Measurements from ENCODE around the gene CDC42BPB.

CDC42BPB gene

DNA sequence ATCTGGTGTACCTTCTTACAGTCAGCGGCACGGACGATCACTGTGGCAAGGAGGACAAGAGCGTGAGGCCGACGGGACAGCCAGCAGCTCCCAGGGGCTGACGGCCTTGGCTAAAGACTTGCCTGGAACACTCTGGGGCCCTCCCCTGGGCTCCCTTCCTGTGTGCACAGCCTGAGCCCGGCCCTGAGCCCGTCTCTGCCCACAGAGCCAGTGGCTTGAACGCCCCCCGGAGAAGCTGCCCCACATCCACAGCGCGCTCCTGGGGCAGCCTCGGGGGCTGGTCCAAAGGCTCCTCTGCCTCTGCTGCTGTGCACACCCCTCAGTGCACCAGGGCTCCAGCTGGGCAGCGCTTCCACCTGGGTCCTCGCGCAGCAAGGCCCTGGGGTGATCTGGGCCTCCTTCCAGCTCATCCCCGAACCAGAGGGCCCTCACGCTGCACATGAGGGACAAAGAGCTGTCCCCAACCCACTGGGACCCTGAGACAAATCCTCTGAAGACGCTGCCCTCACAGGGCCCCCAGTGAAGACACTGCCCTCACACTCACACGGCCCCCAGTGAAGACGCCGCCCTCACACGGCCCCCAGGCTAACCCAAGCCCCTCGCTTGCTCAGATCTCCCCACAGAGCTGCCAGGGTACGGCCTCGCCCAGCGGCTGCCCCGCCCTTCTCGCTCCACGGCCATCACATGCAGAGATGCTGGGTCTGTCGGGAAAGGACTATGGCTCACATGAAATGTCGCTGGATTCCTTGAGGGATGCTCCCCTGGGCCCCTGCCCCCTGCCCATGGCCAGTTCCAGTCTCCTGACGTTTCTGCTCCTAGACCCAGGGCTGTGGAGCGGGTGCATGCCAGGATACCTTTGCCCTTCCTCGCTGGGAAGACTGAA is 112.7 kb downstream of the CDC42BPB start:
- no peak for DNase-seq (ENCODE audit: low read depth, low spot score)

GRCh38 chr14:102943979-102944378 is 113.4 kb downstream of the CDC42BPB start:
- no peak for DNase-seq (ENCODE audit: low read depth, low spot score)

- DNase-seq (ENCODE audit: low read depth, low spot score): no peak
Measured at GRCh38 chr14:102943454-102943853, 113.9 kb downstream of the CDC42BPB start.

DNA sequence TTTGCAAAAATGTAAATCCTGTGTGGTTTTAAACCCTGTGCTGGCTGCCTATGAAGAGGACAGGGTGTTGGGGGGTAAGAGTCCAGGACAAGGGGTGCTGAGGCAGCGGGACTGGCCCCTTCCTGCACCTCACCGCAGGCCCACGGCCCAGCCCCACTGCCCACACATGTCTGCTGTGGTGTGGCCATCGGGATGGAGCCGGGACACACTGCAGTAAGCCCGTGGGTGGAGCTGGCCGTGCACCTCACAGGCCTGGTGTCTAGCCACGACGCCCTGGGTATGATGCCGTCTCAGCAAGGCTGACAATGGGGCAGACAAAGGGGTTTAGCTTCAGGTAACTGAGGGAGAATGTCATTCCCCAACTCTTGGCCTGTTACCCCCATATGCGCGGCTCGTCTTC is 115.3 kb downstream of the CDC42BPB start:
- DNase-seq (ENCODE audit: low read depth, low spot score): no peak

- no peak for DNase-seq (ENCODE audit: low read depth, low spot score)
Measured at GRCh38 chr14:102941419-102942011, 115.8 kb downstream of the CDC42BPB start.

DNA sequence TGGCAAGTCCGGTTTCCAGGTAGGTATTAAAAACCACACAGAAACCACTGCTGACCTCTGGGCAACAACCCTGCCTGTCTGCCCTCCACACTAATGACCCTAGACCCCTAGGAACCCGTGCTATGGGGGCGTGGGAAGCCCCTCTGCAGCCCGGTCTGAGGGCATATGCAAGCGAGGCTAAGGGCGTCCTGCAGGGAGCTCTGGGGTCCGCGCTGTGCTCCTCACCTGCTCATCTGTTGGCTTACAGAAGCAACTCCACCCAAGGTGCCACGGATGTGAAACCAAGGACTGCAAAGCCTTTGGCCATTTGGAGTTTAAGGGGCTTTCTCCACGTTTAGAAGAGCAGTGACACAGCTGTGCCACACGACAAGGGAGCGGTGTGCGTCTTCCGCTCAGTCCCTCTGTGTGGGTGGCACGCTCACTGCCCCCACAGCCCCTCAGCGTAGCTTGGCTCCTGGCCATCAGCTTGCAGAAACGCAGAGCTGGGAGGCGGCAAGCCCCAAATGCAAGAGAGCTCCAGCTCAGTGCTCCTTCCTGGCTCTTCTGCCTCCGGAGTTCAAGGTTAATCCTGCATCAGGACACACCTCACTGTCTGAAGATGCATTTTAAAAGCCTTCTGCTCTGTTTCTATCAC is 116.5 kb downstream of the CDC42BPB start:
- DNase-seq (ENCODE audit: low read depth, low spot score): no peak

- DNase-seq (ENCODE audit: low read depth, low spot score): no peak
Measured at GRCh38 chr14:102939820-102940561, 117.4 kb downstream of the CDC42BPB start.

GRCh38 chr14:102939329-102939728 is 118.0 kb downstream of the CDC42BPB start:
- DNase-seq (ENCODE audit: low read depth, low spot score): no peak

GRCh38 chr14:102938191-102938590 is 119.2 kb downstream of the CDC42BPB start:
- DNase-seq (ENCODE audit: low read depth, low spot score): no peak

GRCh38 chr14:102937331-102938175 is 119.8 kb downstream of the CDC42BPB start:
- DNase-seq (ENCODE audit: low read depth, low spot score): no peak

GRCh38 chr14:102935756-102936155 is 121.6 kb downstream of the CDC42BPB start:
- DNase-seq (ENCODE audit: low read depth, low spot score): no peak

- DNase-seq (ENCODE audit: low read depth, low spot score): no peak
Measured at GRCh38 chr14:102933618-102934231, 123.6 kb downstream of the CDC42BPB start.

GRCh38 chr14:102932484-102933248 is 124.7 kb downstream of the CDC42BPB start:
- no peak for DNase-seq (ENCODE audit: low read depth, low spot score)

DNA sequence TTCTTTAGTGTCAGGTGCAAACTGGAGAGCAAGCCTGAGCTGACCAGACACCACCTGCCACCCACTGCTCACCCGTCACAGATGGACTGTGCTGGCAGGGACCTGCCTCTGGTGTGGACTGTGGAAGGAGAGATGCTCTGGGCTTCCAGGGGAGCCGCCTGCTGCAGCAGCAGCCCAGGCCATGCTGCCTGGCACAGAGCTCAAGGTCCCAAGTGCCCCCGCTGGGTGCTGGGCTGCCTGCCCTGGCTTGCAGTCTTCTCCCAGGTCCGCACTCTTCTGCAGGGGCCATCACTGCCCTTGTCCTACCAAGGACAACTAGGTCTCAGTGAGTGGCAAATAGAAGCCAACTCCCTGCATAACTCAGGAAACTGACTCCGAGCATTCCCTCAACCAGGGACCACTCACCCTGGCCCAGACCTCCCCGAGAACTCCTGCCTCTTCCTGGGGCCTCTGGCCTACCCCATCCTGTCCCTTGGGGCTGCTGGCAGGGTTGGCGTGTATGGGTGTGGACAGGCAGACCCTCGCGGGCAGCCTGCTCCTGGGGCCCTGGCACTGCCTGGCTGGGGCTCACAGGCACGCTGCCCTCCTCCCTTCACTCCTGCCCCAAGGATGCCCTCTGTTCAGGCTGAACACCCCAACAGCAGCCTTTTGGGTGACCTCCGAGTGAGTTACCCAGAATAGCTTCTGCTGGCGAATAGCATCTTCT is 125.6 kb downstream of the CDC42BPB start:
- no peak for DNase-seq (ENCODE audit: low read depth, low spot score)

DNA sequence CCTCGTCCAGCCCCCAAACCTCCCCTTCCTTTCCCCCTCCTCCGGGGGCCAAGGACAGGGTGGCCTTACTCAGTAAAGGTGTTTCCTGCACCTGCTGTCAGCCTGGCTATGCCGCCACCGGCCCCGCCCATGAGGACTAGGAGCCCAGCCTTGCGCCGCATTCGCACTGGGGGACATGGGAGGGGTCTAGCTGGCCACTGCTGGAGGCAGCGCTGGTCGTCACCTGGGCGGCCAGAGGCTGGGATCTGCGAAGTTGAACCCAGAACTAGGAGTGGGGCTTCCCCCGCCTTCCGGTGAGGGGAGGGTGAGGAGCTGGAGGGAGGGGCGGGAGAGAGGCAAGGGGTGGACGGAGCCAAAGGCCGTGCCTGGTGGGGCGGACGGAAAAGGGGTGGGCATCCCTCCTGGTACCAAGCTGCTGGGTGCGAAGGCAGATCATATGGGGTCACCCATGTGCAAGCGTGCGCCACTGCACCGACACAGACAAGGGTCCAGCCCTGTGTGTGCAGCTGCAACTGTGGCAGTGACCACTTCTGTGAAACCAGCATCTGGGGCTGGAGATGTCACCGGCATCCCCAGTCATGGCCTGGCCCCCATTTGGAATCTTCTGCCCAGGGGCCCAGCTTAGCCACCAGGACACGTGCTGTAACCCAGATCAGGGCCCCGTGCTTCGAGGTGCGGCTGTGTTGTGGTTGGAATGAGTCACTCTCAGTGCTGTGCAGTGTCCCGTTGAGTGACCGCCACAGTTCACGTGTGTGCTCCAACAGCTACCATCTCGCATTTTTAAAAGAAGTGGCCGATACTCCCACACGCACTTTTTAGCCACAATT is 126.4 kb downstream of the CDC42BPB start:
- DNase-seq (ENCODE audit: low read depth, low spot score): no peak

- DNase-seq (ENCODE audit: low read depth, low spot score): no peak
Measured at GRCh38 chr14:102930138-102930752, 127.1 kb downstream of the CDC42BPB start.

GRCh38 chr14:102929241-102930137 is 127.9 kb downstream of the CDC42BPB start:
- no peak for DNase-seq (ENCODE audit: low read depth, low spot score)
